ENCODE data around the gene RFTN1.

The RFTN1 gene

DNA sequence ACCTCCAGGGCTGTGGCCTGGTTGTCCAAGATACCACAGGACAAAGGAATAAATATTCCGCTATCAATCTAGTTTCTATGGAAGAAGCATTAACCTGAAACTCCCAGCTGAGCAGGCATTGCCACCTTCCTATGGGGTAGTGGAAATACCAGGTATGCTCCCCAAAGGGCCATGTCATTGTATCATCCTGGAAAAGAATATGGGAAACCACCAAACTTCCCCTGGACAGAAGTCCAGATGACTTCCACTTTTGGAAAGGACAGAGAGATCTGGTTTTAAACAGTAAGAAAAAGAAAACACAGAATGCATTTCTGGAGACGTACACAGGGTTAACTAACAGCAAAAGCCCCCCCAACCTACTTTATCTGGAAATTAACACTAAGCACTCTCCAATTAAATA, 100.2 kb downstream of the RFTN1 start:
- TF ChIP-seq, protein P1, sequence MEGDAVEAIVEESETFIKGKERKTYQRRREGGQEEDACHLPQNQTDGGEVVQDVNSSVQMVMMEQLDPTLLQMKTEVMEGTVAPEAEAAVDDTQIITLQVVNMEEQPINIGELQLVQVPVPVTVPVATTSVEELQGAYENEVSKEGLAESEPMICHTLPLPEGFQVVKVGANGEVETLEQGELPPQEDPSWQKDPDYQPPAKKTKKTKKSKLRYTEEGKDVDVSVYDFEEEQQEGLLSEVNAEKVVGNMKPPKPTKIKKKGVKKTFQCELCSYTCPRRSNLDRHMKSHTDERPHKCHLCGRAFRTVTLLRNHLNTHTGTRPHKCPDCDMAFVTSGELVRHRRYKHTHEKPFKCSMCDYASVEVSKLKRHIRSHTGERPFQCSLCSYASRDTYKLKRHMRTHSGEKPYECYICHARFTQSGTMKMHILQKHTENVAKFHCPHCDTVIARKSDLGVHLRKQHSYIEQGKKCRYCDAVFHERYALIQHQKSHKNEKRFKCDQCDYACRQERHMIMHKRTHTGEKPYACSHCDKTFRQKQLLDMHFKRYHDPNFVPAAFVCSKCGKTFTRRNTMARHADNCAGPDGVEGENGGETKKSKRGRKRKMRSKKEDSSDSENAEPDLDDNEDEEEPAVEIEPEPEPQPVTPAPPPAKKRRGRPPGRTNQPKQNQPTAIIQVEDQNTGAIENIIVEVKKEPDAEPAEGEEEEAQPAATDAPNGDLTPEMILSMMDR (IDR thresholded peaks at IDR 0.05; ENCODE audit: low read depth, low read length) = no peak
- no peaks in the 10 kb centered on the region for H3K9me3 ChIP-seq
- H3K4me3 ChIP-seq (ENCODE audit: low read depth, low read length) = no peak overlapping the region
- H3K36me3 ChIP-seq = no peaks in the 10 kb centered on the region
- DNase-seq = no peak
- no peaks in the 10 kb centered on the region for H3K27me3 ChIP-seq
- no peaks in the 10 kb centered on the region for H3K4me1 ChIP-seq

GRCh38 chr3:16412192-16412800, 101.2 kb downstream of the RFTN1 start:
- Histone ChIP-seq H3K4me1 (no peaks in the 10 kb centered on the region), H3K9me3 (no peaks in the 10 kb centered on the region), H3K4me3 (ENCODE audit: low read depth, low read length) (no peak overlapping the region), H3K27me3 (no peaks in the 10 kb centered on the region), H3K36me3 (no peaks in the 10 kb centered on the region)
- DNase-seq = no peak
- TF ChIP-seq, protein P1 (IDR thresholded peaks at IDR 0.05; ENCODE audit: low read depth, low read length) = no peak

- H3K9me3 ChIP-seq = no peaks in the 10 kb centered on the region
- no peaks in the 10 kb centered on the region for H3K4me1 ChIP-seq
- no peak for DNase-seq
- TF ChIP-seq, protein P1 (IDR thresholded peaks at IDR 0.05; ENCODE audit: low read depth, low read length) = no peak
- no peaks in the 10 kb centered on the region for H3K36me3 ChIP-seq
- H3K27me3 ChIP-seq = no peaks in the 10 kb centered on the region
- no peak overlapping the region for H3K4me3 ChIP-seq (ENCODE audit: low read depth, low read length)
These were observed 102.1 kb downstream of the RFTN1 start for GRCh38 chr3:16411441-16411840.

GRCh38 chr3:16410659-16411058, 102.8 kb downstream of the RFTN1 start:
- no peak overlapping the region for H3K4me3 ChIP-seq (ENCODE audit: low read depth, low read length)
- no peak for DNase-seq
- TF ChIP-seq, protein P1 (IDR thresholded peaks at IDR 0.05; ENCODE audit: low read depth, low read length) = no peak
- no peaks in the 10 kb centered on the region for H3K27me3 ChIP-seq
- H3K9me3 ChIP-seq = no peaks in the 10 kb centered on the region
- H3K4me1 ChIP-seq = no peaks in the 10 kb centered on the region
- no peaks in the 10 kb centered on the region for H3K36me3 ChIP-seq

- Histone ChIP-seq H3K4me1 (no peaks in the 10 kb centered on the region), H3K36me3 (no peaks in the 10 kb centered on the region), H3K4me3 (ENCODE audit: low read depth, low read length) (no peak overlapping the region), H3K9me3 (no peaks in the 10 kb centered on the region), H3K27me3 (no peaks in the 10 kb centered on the region)
- TF ChIP-seq, protein P1 (IDR thresholded peaks at IDR 0.05; ENCODE audit: low read depth, low read length) = no peak
- no peak for DNase-seq
These were observed 104.5 kb downstream of the RFTN1 start for GRCh38 chr3:16409032-16409431.

GRCh38 chr3:16407366-16407765, 106.1 kb downstream of the RFTN1 start:
- no peaks in the 10 kb centered on the region for H3K27me3 ChIP-seq
- no peaks in the 10 kb centered on the region for H3K36me3 ChIP-seq
- no peak for DNase-seq
- TF ChIP-seq, protein P1 (IDR thresholded peaks at IDR 0.05; ENCODE audit: low read depth, low read length) = no peak
- H3K4me3 ChIP-seq (ENCODE audit: low read depth, low read length) = no peak overlapping the region
- H3K9me3 ChIP-seq = no peaks in the 10 kb centered on the region
- no peaks in the 10 kb centered on the region for H3K4me1 ChIP-seq
